HG03064 (cell line): ENCODE data around the gene LATS2.

Experiments
- ATAC-seq: cut with Tn5 transposase; IDR thresholded peaks from one replicate; pipeline ENCODE4 v1.9.1; 2021; ENCODE audit warnings: low read depth; ENCODE audit not compliant: unreplicated experiment

The LATS2 gene

DNA sequence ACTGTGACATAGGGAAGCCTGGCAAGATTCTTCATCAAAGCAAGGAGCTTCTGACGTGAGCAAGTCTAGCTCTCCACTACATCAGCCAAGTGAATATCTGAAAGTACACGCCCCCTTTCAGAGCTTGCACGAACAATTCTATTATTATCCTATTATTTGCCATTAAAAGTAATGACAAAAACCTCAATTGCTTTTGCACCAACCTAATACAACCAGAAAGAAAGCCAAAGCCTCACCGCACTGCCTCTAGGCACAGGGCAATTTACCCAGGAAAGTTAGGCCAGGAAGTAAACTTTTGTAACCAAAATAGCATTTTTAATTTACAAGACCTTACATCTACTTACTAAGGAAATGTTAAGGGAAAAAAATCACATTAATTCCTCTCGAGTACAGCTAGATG lies 41.2 kb downstream of the LATS2 start:
- ATAC-seq: no peak

DNA sequence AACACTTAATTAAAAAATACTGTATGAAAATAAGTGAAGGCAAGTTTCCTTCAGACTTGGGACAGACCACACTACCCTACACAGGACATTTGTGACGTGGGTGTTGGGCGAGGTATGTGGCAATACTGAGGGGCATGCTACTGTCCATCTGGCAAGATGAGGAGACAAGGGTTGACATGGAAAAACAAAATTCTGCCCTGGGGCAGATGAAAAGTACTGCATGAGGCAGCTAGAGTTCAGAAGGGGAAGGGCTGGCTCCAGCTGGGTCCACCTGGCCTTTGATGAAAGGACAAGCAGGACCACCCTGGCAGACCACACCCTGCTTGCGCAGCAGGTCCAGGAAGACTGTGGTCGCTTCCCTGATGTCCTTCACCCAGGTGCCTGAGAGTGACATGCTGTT lies 43.2 kb downstream of the LATS2 start:
- no peak for ATAC-seq

- ATAC-seq: no peak
Measured at GRCh38 chr13:21016487-21016886, 44.9 kb downstream of the LATS2 start.

GRCh38 chr13:21015284-21015683 lies 46.1 kb downstream of the LATS2 start:
- ATAC-seq: no peak

- no peak for ATAC-seq
Measured at GRCh38 chr13:21014502-21015170, 46.8 kb downstream of the LATS2 start.

DNA sequence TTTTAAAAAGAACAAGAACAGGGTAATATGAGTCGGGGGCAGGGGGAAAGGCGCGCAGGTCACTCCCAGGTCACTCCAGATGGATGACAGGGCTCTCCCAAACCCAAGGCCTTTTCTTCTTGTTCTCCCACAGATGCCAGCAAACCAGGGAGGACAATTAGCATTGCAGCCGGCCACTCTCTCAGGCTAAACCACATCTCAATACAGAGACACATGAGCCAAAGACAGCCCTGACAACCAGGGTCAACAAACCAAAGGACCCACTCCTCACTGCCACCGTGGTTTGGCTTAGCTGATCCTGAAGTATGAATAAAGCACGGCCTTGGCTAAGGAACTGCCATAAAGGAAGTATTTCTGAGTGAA lies 47.3 kb downstream of the LATS2 start:
- ATAC-seq: no peak

GRCh38 chr13:21013682-21014038 lies 47.7 kb downstream of the LATS2 start:
- no peak for ATAC-seq

DNA sequence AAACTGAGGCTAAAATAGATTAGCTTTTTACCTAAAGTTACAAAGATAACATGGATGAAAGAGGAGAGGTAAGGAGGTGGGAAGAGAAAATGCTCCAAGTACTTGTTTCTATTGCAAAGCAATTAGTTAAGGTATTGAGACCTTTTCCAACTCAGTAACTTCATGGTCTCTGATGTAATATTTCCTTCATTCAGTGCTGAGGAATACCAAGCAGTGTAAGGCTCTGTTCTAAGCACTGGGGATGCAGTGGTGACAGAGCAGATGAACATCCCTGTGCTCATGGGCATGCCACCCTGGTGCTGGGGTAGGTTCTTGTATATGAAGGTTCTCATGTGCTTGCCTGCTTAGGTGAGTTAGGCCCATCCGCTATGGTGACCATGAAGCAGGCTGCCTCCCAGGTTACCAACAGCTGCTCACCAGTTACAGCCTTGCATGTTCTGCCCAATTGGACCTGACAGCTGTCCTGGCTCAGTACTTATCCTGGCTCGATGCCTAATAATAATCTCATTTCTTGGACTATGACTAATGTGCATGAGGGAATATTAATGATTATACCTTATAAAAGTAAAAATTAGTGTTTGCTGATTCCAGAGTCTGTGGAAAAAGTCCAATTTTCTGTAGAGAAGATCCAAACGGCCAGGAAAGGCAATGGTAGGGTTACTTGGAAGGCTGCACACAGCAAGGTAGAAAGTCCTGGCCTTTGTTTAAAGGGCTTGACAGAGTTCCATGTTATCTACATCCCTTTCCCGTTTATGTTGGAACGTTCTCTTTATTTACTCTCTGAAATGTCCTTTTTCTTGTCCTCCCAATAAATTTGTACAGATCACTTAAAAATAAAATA lies 48.3 kb downstream of the LATS2 start:
- no peak for ATAC-seq

- ATAC-seq: no peak
Measured at GRCh38 chr13:21012211-21012610, 49.2 kb downstream of the LATS2 start.

- ATAC-seq: no peak
Measured at GRCh38 chr13:21011378-21011777, 50.0 kb downstream of the LATS2 start.

DNA sequence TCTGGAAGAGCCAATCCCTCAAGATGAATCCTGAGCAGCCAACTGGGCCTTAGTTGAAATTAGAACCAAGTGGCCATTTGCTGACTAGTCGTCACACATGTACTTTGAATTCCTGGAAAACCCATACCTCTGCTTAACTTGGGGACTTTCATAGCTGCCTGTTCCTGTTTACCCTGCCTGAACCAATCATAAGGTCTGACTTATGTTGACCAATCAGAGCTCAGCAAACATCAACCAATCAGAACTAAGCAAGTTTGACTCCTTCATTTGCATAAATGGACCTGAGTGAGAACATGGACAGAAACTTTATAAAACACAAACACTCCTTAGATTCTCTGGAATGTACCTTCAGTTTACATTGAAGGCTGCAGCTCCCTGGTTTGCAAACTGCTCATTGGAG lies 50.8 kb downstream of the LATS2 start:
- no peak for ATAC-seq

DNA sequence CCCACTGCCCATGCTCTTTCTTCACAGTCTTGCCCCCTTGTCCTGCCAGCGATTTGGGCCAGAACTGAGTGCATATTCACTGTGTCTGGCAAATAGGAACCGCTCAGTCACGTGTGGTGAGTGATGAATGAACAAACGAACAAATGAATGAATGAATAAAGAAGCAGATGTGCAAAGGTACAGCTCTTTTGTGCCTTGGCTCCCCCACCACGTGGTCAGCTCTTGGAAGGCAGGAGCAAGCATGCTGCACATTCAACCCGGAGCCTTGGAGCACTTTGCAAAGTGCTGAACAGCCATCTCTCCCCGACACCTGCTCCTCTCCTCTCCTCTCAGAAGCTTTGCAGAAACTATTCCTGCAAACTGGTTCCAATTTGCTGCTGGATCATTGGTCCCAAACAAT lies 52.4 kb downstream of the LATS2 start:
- ATAC-seq: no peak

GRCh38 chr13:21008026-21008425 lies 53.4 kb downstream of the LATS2 start:
- ATAC-seq: no peak

GRCh38 chr13:21006141-21007005 lies 55.0 kb downstream of the LATS2 start:
- ATAC-seq: no peak

GRCh38 chr13:21005193-21005592 lies 56.2 kb downstream of the LATS2 start:
- no peak for ATAC-seq

DNA sequence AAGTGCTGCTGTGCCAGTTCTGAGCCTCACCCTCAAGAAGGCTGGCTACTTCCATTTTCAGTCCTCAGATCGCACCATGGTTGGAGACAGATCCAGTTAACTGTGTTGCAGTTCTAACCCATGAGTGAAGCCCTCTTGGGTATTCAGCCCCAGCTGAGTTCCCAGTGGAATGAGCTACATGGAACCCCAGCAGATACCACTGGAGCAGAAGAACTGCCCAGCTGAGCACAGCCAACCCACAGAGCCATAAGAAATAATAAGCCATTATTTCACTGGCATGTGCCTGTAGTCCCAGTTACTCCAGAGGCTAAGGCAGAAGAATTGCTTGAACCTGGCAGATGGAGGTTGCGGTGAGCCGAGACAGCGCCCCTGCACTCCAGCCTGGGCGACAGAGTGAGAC lies 59.9 kb downstream of the LATS2 start:
- ATAC-seq: no peak

DNA sequence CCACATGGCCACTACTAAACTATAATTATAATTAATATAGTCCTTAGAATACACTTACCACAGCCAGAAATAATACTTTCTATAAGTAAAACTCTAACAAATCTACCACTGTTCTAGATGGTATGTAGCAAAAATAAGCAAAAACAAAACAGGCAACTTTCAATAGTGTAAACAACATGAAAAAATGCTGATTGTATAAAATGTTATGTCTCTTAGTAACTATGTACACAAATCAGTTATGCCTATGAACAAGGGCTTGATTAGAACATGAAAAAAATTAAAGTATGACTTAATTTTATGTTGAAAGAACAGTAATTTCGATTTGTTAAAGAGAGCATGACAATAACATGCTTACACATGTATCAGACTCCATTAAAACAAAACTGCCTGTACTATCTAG lies 60.7 kb downstream of the LATS2 start:
- ATAC-seq: no peak

- no peak for ATAC-seq
Measured at GRCh38 chr13:20998649-20999415, 62.6 kb downstream of the LATS2 start.

GRCh38 chr13:20997301-20998161 lies 63.9 kb downstream of the LATS2 start:
- ATAC-seq: no peak
